NCI-H2196 treated with DMSO at 0.1 percent for 48 hours (cell line): Measurements from ENCODE around the gene NEUROG1.
"Not testable (repeated sequence)": the region's sequence is repeated elsewhere in the genome, so short reads cannot be mapped to it uniquely, and the experiment has no call there.

Source experiments
- DNase-seq: peaks from one replicate; lab custom pipeline; 2025; ENCODE audit not compliant: unreplicated experiment; lab: John Stamatoyannopoulos, UW

NEUROG1 gene

DNA sequence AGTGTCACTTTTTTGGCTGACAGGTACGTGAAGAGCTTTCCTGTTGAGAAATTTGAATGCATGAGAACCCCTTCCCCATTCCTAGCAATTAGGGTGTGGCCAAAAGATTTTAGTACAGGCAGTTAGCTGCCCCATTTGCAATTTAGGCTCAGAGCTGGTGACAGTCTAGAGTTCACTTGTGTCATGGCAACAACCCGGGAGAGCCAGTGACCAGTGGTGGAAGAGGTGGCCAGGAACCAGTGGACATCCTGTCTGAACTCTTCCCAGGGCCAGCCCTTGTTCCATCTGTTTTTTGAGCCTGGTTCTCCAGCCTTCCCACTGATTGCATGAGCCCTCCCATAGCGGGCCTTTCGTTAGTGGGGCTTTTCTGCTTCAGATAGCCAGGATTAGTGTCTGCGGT, 2.5 kb upstream of the NEUROG1 start:
- DNase-seq: no peak

DNA sequence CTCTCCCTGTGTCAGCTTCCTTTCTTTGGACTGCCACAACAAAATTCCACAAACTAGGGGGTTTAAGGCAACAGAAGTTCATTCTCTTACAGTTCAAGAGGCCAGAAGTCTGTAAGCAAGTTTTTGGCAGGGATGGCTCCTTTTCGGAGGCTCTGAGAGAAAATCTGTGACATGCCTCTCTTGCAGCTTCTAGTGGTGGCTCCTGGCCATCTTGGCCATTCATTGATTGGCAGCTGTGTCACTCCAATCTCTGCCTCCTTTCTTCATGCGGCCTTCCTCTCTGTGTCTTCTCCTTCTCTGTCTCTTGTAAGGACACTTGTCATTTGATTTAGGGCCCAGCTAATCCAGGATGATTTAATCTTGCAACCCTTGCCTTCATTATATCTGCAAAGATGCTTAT, 2.0 kb upstream of the NEUROG1 start:
- DNase-seq: no peak

- no peak for DNase-seq
Observed at GRCh38 chr5:135537271-135537670, 1.5 kb upstream of the NEUROG1 start.

GRCh38 chr5:135535420-135535819, 344 bp downstream of the NEUROG1 start:
- DNase-seq: no peak

GRCh38 chr5:135534609-135535419, 950 bp downstream of the NEUROG1 start:
- no peak for DNase-seq

DNA sequence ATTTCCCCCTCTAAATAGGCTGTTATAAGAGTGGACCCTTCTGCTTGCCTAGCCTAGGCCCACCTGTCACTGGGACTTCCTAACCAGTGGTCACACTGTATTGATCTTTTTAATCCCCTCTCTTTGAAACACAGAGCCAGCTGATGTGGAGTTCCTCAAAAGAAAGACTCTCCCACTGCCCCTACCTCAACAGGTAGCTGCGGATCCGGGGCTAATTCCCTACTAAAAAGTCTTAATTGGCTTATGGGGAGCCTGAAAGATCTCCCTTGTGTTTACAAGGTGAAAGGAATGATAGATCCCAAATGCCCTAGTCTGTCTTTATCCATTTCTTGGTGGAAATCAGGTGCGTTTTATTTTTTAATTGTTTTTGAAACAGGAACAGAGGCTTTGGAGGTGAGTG, 2.0 kb downstream of the NEUROG1 start:
- DNase-seq: no peak

- no peak for DNase-seq
Observed at GRCh38 chr5:135533334-135533733, 2.4 kb downstream of the NEUROG1 start.

DNA sequence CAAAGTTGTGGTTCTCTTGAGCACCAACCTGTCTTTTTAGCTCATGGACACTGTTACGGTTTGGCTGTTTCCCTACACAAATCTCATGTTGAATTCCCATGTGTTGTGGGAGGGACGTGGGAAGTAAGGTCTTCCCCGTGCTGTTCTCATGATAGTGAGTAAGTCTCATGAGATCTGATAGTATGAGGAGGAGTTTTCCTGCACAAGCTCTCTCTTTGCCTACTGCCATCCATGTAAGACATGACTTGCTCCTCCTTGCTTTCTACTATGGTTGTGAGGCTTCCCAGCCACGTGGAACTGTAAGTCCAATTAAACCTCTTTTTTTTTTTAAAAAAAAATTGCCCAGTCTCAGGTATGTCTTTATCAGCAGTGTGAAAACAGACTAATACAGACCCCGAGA, 6.2 kb downstream of the NEUROG1 start:
- not testable (repeated sequence) for DNase-seq

DNA sequence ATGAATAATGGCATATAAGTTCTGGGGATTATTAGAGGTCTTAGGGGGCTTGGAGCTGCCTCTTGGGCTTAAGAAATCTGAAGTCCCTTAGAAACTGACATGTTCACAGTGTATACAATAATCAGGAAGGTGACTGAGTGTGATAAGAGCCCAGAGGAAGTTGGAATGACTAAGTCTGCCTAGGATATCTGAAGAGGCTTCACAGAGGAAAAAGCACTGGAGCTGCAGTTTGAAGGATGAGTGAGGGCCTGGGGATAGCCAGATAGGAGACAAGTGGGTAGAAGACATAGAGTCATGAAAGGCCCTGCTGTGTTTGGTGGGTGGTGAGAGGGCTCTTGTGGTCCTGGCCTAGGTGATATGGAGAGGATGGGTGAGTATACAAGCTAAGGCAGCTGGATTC, 8.8 kb downstream of the NEUROG1 start:
- no peak for DNase-seq

- DNase-seq: no peak
Observed at GRCh38 chr5:135521964-135522363, 13.8 kb downstream of the NEUROG1 start.

GRCh38 chr5:135517631-135518030, 18.1 kb downstream of the NEUROG1 start:
- no peak for DNase-seq

DNA sequence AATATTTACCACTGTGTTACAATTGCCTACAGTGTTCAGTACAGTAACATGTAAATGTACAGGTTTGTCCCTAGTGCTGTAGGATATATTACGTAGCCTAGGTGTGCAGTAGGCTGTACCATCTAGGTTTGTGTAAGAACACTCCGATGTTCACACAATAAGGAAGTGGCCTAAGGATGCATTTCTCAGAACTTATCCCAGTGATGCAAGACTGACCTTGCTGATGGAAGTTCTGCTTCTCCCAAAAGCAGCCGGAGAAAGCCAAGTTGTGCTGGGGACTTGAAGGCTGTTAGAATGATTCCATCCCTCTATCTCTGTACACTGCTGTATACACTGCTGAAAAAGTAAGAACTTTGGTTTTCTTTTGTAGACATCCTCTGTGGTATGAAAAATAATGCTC, 21.6 kb downstream of the NEUROG1 start:
- DNase-seq: no peak

DNA sequence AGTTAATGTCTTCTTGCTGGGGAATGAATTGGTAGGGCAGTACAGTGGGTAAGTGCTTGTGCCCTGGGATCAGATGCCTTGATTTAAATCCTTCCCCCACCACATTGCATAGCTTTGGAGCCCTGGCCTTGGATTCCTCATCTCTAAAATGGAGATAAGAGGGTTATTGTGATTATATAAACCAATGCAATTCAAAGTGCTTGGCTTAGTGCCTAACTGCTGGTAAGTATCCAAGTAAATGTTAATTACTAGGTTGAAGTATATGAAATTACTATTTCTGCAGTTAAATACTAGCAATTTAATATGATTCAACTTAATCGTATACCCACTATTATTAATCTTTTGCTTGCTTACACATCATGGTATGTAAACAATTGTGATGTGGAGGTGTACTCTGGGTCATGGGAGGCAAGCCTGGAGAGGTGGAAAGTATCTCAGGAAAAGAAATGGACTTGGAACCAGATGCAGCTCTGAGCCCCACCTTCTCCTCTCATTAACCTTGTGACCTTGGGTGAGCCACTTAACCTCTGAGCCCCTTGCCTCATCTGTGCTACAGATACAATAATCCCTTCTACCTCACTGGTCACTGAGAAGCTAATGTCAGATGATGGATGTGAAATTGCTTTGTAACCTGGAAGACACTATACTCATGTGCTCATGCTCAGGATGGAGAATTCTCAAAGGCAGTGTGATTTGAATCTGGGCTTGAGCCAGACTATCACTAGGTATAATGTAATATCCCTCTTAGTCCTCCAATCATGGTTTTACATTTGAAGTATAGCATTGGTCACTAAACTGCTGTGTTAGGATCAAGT, 23.8 kb downstream of the NEUROG1 start:
- no peak for DNase-seq

- no peak for DNase-seq
Observed at GRCh38 chr5:135509995-135510394, 25.8 kb downstream of the NEUROG1 start.

- peak; percentile 40 for DNase-seq
Observed at GRCh38 chr5:135508496-135509005, 27.2 kb downstream of the NEUROG1 start.

GRCh38 chr5:135505973-135506372, 29.8 kb downstream of the NEUROG1 start:
- DNase-seq: no peak

- DNase-seq: no peak
Observed at GRCh38 chr5:135504376-135504775, 31.4 kb downstream of the NEUROG1 start.

GRCh38 chr5:135503871-135504270, 31.9 kb downstream of the NEUROG1 start:
- no peak for DNase-seq

- DNase-seq: no peak
Observed at GRCh38 chr5:135502836-135503520, 32.8 kb downstream of the NEUROG1 start.

- DNase-seq: no peak
Observed at GRCh38 chr5:135501965-135502364, 33.8 kb downstream of the NEUROG1 start.

DNA sequence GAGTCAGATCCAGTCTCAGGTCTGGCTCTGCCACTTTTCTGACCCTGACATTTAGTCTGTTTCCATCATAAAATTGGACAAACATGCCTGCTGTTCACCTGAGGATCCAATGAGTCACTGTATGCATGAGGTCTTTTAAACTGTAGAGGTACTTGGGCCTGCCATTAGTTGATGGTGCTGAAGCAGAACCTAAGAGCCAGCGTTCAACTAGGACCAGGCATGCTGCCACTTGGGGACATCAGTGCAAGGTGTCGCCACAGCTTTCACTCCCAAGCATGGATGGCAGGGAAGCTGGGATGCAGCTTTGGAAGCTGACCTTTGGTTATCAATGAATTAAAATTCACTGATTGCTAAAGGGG, 37.1 kb downstream of the NEUROG1 start:
- no peak for DNase-seq
